GM19372 (cell line): ENCODE measurements around the gene RIMS3.
"Not testable (repeated sequence)": the region's sequence is repeated elsewhere in the genome, so short reads cannot be mapped to it uniquely, and the experiment has no call there.

ENCODE experiments used
- ATAC-seq: cut with Tn5 transposase; IDR thresholded peaks from one replicate; pipeline ENCODE4 v1.9.1; 2021; ENCODE audit warnings: mild to moderate bottlenecking, low read depth, moderate library complexity; ENCODE audit not compliant: unreplicated experiment

RIMS3 gene

DNA sequence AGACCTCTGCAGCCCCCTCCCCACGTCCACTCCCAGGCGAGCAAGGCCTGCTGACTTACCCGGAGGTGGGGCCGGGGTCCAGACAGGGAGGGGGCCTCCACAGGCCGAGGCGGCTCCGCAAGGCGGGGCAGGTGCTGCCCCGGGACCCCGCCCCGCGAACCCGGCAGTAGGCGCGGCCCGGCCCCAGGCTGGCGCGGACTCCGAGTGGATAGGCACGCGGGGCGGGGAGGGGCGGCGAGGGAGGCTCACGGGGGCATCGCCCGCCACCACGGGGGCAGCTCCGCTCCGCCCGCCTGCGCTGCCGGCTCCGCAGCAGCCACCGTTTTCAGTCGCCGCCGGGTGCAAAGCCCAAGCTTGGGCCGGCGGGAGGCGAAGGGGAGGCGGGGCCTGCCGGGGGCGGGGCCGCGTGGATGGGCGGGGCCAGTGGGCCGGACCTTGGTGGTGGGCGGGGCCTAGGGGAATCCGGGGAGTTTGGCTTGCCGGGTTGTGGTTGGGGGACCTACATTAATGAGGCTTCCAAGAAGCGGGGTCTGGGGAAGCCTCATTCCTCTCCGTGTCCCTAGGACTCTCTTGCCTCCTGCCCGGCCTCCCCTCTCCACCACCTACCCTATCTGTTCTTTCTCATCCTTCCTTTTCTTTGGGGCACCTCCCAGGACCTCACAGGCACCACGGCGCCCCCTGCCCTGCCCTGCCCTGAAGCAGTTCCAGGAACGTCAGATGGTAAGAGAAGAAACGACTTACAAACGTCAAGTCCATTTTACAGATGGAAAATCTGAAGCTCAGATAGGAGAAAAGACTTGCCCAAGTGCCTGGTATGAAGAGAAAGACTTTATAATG is at the start of gene RIMS3:
Gene RIMS3 (minus strand): TSS at position 348 of the 837 bp plus-strand sequence. CDS start 23,757 bp downstream, outside the sequence.
- peak; percentile 74 for ATAC-seq

GRCh38 chr1:40712997-40713396 is 47.5 kb upstream of the RIMS3 start:
- no peak for ATAC-seq

DNA sequence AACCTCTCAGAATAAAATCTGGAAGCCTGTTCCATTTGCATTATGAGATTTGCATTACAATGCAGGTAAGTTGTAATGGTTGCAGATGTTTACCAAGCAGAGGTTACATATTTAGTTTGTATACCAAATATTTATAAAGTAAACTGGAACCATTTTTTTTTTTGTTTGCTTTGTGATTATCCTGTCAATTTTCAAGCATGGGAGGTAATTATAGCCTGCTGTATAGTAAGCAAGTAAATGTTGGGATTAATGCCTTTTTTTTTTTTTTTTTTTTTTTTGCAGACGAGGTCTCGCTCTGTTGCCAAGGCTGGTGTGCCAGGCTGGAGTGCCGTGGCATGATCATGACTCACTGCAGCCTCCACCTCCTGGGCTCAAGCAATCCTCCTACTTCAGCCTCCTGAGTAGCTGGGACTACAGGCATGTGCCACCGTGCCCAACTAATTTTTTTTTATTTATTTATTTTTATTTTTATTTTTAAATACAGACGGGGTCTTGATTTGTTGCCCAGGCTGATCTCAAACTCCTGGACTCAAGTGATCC is 47.0 kb upstream of the RIMS3 start:
- ATAC-seq, result no peak

DNA sequence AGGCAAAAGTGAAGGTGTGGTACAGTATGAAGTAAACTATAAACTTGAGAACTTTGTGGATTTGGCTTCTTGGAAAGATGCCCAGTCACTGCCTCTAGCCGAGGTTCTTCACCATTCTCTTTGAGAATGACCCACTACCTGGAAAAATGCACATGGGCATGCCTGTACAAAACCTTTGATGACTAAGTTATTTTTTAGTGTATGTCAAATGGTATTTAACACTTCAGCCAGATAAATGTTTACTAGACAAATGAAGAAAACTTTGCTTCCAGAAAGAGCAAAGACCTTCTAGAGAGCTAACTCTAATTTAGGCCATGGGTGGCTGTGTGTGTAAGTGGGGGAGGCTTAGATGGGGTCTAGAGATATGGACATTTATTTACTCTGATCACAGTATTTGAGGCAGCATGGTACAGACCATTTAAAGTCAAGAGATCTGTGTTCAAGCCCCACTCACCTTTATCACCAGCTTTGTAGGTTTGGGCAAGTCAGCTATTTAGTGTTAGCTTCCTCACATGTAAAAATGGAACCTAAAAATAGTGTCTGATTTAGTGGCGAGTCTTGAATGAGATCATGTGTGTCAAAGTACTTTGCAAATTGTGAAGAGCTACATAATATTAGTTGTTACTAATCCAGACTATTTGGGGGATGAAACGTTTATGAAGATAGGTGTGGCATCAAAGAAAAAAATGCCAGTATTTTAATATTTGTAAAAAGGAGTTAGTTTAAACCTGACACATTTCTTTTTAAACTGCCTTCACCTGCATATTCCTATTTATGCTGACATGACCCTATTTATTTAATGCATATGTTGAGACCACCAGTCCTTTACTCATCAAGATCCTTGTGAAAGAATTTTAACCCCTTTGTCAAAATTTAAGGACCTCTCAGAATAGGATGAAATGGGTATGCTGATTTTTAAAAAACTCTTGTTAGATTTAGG is 46.3 kb upstream of the RIMS3 start:
- ATAC-seq, result no peak

GRCh38 chr1:40710581-40711315 is 45.3 kb upstream of the RIMS3 start:
- ATAC-seq, result no peak

DNA sequence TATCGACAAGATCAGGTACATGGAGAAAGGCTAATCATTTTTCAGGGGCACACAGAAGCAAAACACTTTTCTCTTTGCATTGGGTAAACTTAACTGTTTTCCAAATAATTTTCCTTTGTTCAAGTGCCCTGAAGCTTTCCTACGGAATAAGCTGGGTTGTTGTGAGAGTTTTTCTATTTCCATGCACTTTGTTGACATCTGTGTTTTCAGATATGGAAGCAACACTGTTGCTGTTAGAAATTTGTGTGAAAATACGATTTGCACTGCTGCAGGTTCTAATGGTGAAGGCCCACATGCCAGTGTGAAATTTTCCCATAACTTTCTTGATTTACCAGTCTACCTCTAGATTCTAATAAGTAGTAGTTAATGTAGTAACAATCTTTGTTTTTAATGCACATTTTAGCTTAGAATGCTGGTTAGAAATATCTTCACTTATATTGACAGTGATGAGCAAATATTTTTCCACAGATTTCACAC is 44.4 kb upstream of the RIMS3 start:
- no peak for ATAC-seq

DNA sequence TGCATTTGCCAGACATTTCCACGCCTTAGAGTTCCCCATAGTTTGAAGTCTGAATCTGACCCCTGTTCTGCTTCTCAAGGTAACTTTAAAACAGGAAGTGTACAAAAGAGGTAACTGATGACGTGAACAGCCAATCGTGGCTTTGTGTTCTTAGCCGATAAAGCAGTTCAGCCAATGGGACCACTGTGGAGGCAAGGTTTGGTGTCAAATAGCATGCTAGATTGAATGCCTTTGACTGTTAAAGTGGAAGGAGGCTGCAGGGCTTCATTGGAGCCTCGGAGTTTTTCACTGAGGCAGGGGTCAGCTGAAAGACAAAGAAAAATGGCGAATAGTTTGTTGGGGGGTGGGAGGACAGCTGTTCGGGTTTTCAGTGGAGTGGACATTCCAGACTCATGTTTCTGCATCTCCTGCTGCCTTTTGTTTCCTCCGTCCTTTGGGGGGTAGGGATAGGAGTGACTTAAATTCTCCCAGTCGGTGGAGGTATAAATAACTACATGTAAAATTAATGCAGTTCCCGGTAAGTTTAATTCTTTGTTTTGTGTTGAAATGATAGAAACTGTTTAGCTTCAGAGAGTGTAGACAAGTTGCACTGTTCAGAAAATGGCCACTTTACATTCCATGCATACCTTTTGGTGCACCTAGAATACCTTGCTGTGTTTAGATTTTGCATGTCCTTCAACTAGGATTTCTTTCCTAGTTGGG is 43.8 kb upstream of the RIMS3 start:
- ATAC-seq, result peak; percentile 92

DNA sequence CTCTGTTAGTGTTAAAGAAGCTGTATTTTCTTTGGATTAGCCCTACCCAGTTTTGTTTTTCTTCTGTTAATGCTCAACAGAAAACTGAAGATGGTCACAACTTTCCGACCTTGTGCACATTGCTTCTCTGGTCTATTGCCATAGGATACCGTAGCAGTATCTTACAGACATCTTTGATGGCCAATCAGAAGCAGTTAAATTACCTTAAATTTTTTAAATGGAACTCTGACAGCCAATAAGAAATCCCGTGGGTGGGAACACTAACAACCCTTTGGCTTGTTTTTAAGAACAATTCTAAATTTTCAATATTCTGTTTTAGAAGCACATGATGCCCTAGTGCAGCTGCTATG is 43.2 kb upstream of the RIMS3 start:
- ATAC-seq, result peak; percentile 72

DNA sequence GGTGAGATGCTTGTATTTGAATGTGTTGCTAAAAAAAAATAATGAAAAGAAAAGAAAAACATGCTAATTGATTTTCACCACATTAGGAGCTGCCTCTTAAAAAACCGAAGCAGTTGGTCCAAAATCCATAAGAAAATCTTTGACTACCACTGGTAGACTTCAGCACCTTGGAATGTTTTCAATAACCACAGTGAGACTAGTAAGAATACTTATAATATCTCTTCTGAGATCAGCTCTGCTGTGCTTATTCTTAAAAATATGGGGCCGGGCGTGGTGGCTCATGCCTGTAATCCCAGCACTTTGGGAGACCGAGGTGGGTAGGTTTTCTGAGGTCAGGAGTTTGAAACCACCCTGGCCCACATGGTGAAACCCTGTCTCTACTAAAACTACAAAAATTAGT is 41.1 kb upstream of the RIMS3 start:
- no peak for ATAC-seq

DNA sequence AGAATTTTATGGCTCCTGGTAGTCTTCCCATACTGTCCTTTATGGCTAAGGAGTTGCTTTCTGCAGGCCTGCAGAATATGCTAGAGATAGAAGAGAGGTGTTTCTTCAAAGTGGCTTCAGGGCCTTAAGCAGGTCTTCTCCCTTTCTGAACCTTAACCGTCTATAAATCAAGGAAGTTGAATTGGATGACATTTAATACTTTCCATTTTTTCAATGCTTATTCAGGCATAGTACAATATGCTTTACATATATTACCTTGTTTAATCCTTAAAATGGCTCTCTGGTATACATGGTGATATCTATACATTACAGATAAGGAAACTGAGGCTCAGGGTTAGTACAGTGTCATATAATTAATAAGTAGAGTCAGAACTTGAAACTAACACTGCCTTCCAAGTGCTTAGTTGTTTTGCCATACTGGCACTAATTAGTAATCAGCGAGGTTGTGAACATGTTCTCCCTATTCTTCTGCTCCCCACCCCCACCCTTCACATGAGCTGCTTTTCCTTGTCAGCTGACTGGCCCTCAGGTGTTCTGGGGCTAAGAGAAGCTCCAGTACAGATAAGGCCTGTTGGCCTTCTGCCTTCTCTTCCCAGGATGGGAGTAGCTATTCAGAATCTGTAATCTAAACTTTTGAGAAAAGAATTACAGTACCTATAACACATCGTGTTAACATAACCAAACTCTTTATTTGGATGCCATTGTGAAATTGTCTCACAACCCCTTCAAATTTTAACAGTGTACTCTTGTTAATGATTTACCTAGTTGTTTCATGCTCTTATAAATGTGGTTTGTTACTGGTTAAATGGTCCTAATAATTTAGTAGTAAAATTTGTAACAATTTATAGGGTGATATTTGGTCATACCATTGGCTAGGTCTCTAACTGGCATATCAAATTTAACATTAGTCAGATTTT is 39.6 kb upstream of the RIMS3 start:
- ATAC-seq, result no peak

DNA sequence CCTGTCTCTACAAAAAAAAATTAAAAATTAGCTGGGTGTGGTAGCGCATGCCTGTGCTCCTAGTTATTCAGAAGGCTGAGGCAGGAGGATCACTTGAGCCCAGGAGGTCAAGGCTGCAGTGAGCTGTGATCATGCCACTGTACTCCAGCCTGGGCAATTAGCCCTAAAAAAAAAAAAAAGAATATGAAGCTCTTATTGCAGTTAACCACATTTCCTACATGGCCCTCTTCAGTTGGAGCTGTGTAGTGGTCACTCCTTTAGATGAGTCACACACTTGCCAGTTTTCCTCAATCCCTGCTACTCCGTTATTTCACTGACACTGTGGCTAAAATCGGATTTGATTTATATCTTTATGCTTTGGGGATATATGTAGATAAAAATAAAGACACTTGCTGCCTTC is 37.8 kb upstream of the RIMS3 start:
- no peak for ATAC-seq

GRCh38 chr1:40702810-40703209 is 37.3 kb upstream of the RIMS3 start:
- ATAC-seq, result not testable (repeated sequence)

GRCh38 chr1:40701684-40702083 is 36.2 kb upstream of the RIMS3 start:
- no peak for ATAC-seq

DNA sequence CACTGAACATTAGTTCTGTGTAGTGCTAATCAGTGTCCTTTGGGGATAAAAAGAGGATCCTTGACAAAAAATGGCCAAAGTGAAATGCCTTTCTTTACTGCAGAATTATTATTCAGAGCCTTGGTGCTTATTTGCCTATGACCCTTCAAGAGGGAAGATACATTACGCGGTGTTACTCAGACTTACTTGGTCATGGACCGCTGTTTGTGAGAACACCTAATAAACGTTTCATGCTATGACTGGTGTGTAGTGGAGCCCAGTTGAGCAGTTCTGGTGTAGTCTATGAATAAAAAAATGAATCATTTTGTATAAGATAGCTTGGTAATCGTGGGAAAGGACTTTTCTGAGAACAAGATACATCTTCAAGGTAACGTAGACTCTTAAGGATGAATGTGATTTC is 34.3 kb upstream of the RIMS3 start:
- ATAC-seq, result no peak

- ATAC-seq, result no peak
Observed at GRCh38 chr1:40697436-40697835, 32.0 kb upstream of the RIMS3 start.

GRCh38 chr1:40696294-40696693 is 30.8 kb upstream of the RIMS3 start:
- ATAC-seq, result no peak

DNA sequence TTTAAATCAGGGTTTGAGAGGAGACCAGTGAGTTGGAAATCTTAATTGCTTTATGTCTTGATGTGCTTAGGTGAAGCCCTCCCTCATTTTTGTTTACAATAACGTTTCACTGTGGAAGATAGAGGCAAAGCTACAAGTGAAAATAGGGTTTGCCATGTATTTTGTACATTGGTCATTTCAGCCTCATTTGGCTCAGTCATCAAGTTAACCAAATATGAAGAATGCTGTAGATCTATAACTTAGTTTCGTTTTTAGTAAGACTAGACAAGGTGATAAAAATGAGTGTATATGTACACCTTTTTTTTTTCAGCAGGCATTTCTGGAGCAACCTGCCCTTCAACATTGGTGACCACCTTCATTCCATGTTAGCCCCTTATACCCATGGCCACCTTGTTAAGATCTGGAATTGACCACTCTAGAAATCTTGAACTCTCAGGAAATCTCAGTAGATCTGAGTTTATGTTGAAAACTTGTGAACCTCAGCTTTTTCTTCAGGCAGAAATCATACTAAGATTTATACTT is 28.9 kb upstream of the RIMS3 start:
- no peak for ATAC-seq

DNA sequence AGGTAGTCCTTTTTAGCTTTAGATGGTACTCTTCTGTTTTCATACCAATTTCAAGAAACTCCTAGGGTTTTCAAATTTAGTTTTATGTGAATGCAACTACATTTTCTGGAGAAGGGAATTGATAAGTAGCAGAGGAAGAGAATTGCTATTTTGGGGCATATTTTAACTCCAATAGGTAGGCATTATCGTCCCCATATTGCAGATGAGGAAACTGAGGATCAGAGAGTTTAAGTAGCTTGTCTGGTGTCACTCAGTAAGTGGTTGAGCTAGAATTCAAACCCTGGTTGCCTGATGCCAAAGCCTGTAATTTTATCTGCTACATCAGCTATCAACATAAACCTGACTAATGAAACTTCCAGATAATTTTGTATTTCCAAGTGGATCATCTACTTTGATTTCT is 27.9 kb upstream of the RIMS3 start:
- ATAC-seq, result no peak
